ENCODE measurements around the gene ARHGAP20.

Gene ARHGAP20

GRCh38 chr11:110720431-110721275 lies 8.4 kb upstream of the ARHGAP20 start:
- H3K4me1 ChIP-seq (ENCODE audit: insufficient read depth, poor library complexity, severe bottlenecking) = no peaks in the 10 kb centered on the region
- ATAC-seq (ENCODE audit: low read depth) (no peak), DNase-seq (ENCODE audit: low spot score) (no peak)
- TF ChIP-seq CTCF (IDR thresholded peaks at IDR 0.05; ENCODE audit: poor library complexity, severe bottlenecking) = no peak
- H3K27me3 ChIP-seq (ENCODE audit: insufficient read depth, poor library complexity, severe bottlenecking) = no peaks in the 10 kb centered on the region
- H3K9me3 ChIP-seq (ENCODE audit: severe bottlenecking) = no peaks in the 10 kb centered on the region
- H3K4me3 ChIP-seq (ENCODE audit: severe bottlenecking) = no peak overlapping the region
- H3K27ac ChIP-seq (ENCODE audit: poor library complexity, severe bottlenecking) = no peak overlapping the region
- H3K36me3 ChIP-seq (ENCODE audit: low read depth) = no peaks in the 10 kb centered on the region

- no peak for TF ChIP-seq CTCF (IDR thresholded peaks at IDR 0.05; ENCODE audit: poor library complexity, severe bottlenecking)
- Histone ChIP-seq H3K27me3 (ENCODE audit: insufficient read depth, poor library complexity, severe bottlenecking) (peaks cover 34% of the 10 kb centered on the region), H3K4me3 (ENCODE audit: severe bottlenecking) (no peak overlapping the region), H3K36me3 (ENCODE audit: low read depth) (no peaks in the 10 kb centered on the region), H3K9me3 (ENCODE audit: severe bottlenecking) (no peaks in the 10 kb centered on the region), H3K27ac (ENCODE audit: poor library complexity, severe bottlenecking) (no peak overlapping the region), H3K4me1 (ENCODE audit: insufficient read depth, poor library complexity, severe bottlenecking) (no peaks in the 10 kb centered on the region)
- ATAC-seq (ENCODE audit: low read depth) (no peak), DNase-seq (ENCODE audit: low spot score) (no peak)
Measured at GRCh38 chr11:110716361-110716760, 4.1 kb upstream of the ARHGAP20 start.

GRCh38 chr11:110715541-110715940 lies 3.3 kb upstream of the ARHGAP20 start:
- peaks cover 42% of the 10 kb centered on the region for H3K27me3 ChIP-seq (ENCODE audit: insufficient read depth, poor library complexity, severe bottlenecking)
- H3K36me3 ChIP-seq (ENCODE audit: low read depth) = no peaks in the 10 kb centered on the region
- ATAC-seq (ENCODE audit: low read depth) = peak; percentile 18
- DNase-seq (ENCODE audit: low spot score) = no peak
- H3K27ac ChIP-seq (ENCODE audit: poor library complexity, severe bottlenecking) = no peak overlapping the region
- H3K9me3 ChIP-seq (ENCODE audit: severe bottlenecking) = no peaks in the 10 kb centered on the region
- no peak overlapping the region for H3K4me3 ChIP-seq (ENCODE audit: severe bottlenecking)
- no peaks in the 10 kb centered on the region for H3K4me1 ChIP-seq (ENCODE audit: insufficient read depth, poor library complexity, severe bottlenecking)
- TF ChIP-seq CTCF (IDR thresholded peaks at IDR 0.05; ENCODE audit: poor library complexity, severe bottlenecking) = no peak

GRCh38 chr11:110713449-110713776 lies 1.2 kb upstream of the ARHGAP20 start:
- Histone ChIP-seq H3K36me3 (ENCODE audit: low read depth) (no peaks in the 10 kb centered on the region), H3K4me3 (ENCODE audit: severe bottlenecking) (no peak overlapping the region)
- no peak for ATAC-seq (ENCODE audit: low read depth)

More at GRCh38 chr11:110713449-110713776, 1.2 kb upstream of the ARHGAP20 start:
- Histone ChIP-seq H3K27ac (ENCODE audit: poor library complexity, severe bottlenecking) (no peak overlapping the region), H3K27me3 (ENCODE audit: insufficient read depth, poor library complexity, severe bottlenecking) (peaks cover 59% of the 10 kb centered on the region), H3K4me1 (ENCODE audit: insufficient read depth, poor library complexity, severe bottlenecking) (no peaks in the 10 kb centered on the region), H3K9me3 (ENCODE audit: severe bottlenecking) (no peaks in the 10 kb centered on the region)
- no peak for DNase-seq (ENCODE audit: low spot score)
- TF ChIP-seq CTCF (IDR thresholded peaks at IDR 0.05; ENCODE audit: poor library complexity, severe bottlenecking) = peak; percentile 3

Measured in RWPE2 (cell line).